Choroid plexus epithelial cell (primary cell): ENCODE results near the gene WNT10A.

Experiments used
- DNase-seq: peaks from one replicate; pipeline ENCODE4 v3.0.0-alpha.2; 2010; ENCODE audit warnings: low read depth
- H3K4me3 ChIP-seq: 2 replicates; pipeline ENCODE4 v1.5.1; 2011; ENCODE audit warnings: low read depth, mild to moderate bottlenecking, control low read depth, low read length, moderate library complexity
- CTCF ChIP-seq: conservative IDR thresholded peaks from 2 replicates; pipeline ENCODE4 v1.5.1; 2011; ENCODE audit warnings: low read depth, mild to moderate bottlenecking, control low read depth, inconsistent platforms, low read length, moderate library complexity

Gene WNT10A

DNA sequence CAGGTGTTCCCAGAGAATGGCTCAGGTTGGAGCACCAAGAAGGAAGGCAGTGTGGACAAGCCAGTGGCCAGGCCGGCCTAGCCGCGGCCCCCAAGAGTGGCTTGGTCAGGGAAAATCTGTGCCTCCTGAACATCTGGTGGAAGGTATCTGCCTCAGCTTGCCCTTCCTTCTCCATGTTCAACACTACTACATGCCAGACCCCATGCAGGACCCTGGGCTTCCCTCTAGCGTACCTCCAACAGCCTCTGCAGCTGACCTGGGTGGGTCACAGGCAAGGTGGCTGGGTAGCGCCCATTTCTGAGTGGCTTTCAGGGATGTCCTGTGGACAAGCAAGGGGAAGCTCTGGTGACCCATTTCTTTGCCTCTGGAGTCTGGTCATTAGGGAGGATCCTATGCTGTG is 7.7 kb downstream of the WNT10A start:
- no peak for TF ChIP-seq CTCF
- no peak overlapping the region for H3K4me3 ChIP-seq
- no peak for DNase-seq

DNA sequence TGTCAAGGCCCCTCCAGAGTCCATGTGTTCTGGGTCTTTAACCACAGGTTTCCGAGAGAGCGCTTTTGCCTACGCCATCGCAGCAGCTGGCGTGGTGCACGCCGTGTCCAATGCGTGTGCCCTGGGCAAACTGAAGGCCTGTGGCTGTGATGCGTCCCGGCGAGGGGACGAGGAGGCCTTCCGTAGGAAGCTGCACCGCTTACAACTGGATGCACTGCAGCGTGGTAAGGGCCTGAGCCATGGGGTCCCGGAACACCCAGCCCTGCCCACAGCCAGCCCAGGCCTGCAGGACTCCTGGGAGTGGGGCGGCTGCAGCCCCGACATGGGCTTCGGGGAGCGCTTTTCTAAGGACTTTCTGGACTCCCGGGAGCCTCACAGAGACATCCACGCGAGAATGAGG is 9.3 kb downstream of the WNT10A start:
- no peak for DNase-seq

DNA sequence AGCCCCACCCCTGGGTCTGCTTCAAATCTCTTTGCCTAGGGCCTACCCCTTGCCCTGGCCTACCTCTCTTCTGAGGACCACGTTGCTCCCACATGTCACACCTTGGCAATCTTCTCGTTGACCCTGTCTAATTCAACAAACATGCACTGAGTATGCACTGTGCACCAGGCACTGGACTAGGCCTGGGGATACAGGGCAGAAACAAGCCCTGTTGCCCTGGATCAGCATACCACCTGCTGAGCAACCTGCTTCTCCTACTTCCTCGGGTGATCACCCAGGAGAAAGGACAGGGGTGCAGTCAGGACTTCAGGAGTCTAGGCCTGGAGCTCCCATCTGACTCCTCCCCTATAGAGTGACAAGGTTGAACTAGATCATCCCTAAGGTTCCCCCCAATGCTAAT is 9.7 kb downstream of the WNT10A start:
- no peak for DNase-seq
- no peak overlapping the region for H3K4me3 ChIP-seq
- TF ChIP-seq CTCF = no peak

More for the DNA sequence above, 9.3 kb downstream of the WNT10A start:
- no peak for TF ChIP-seq CTCF
- no peak overlapping the region for H3K4me3 ChIP-seq

- H3K4me3 ChIP-seq = no peak overlapping the region
- DNase-seq = no peak
- TF ChIP-seq CTCF = no peak
Observed at GRCh38 chr2:218891275-218892135, 10.9 kb downstream of the WNT10A start.

DNA sequence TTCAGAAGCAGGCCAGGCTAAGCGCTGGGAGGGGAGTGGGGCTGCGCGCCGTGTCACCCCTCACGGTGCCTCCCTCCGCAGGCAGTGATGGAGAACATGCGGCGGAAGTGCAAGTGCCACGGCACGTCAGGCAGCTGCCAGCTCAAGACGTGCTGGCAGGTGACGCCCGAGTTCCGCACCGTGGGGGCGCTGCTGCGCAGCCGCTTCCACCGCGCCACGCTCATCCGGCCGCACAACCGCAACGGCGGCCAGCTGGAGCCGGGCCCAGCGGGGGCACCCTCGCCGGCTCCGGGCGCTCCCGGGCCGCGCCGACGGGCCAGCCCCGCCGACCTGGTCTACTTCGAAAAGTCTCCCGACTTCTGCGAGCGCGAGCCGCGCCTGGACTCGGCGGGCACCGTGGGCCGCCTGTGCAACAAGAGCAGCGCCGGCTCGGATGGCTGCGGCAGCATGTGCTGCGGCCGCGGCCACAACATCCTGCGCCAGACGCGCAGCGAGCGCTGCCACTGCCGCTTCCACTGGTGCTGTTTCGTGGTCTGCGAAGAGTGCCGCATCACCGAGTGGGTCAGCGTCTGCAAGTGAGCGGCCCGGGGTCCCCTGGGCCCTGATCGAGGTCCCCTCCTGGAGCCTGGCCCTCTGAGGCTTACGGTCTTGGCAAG is 12.2 kb downstream of the WNT10A start:
- peak overlapping the region; percentile 20 for H3K4me3 ChIP-seq
- peak; percentile 47 for TF ChIP-seq CTCF
- DNase-seq = peak; percentile 37

DNA sequence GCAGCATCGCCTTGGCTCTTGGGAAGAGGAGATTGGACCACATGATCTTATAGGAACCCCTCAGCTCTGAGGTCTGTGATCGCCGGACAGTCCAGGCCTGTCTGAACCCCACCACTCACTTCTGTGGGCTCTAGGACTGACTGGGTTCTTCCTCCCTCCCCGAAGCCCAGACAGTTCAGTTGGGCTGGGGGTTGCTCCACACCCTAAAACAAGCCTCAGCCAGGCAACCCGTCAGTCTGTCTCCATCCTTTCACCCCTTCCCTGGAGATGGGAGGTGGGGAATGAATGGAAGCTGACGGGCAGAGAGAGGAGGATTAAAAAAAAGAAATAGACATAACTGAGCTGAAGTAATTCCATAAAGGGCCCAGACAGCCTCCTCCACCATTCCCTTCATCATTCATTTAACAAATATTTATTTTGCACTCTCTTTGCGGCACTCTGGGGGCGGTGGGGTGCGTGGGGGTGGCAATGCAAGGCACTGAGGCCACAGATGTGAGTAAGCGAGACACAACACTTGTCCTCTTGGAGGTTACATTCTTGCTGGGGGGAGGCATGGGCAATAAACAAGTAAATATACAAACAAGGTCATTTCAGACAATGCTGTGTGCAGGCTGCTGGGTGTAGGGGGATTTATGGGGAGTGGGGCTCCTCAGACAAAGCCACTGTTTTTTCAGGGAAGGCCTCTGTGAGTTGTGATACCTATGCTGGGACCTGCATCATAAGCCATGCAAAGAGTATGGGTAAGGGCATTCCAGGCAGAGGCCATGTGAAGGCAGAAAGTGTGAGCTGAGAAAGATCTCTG is 12.9 kb downstream of the WNT10A start:
- DNase-seq = no peak
- no peak for TF ChIP-seq CTCF
- peak overlapping the region; percentile 20 for H3K4me3 ChIP-seq
